Spinal cord (tissue), 10 donors: Measurements from ENCODE around the gene DPP9. TPM values are rescaled to one million over a fixed set of nuclear protein-coding genes. Genes with fewer than 3 reads are reported as not detected.
A peak's percentile ranks its signal among the peaks of the same experiment; 100 is the strongest.
"Not testable (repeated sequence)": the region's sequence is repeated elsewhere in the genome, so short reads cannot be mapped to it uniquely, and the experiment has no call there.

Experiments
- DNase-seq, 6 donors: peaks; one replicate each; pipeline versions ENCODE4 v3.0.0 to v3.0.0-alpha.2; 2013 to 2015; ENCODE audit warnings: low spot score in 6 of 6, low read depth in 4 of 6
- H3K27ac ChIP-seq: one replicate; pipeline ENCODE4 v1.5.1; 2013; ENCODE audit warnings: low read depth, low read length, control low read depth
- H3K27me3 ChIP-seq: one replicate; pipeline ENCODE4 v1.6.1; 2013; ENCODE audit warnings: low read length; ENCODE audit not compliant: control insufficient read depth, insufficient read depth
- H3K36me3 ChIP-seq: one replicate; pipeline ENCODE4 v1.6.1; 2013; ENCODE audit warnings: low read length; ENCODE audit not compliant: control insufficient read depth, insufficient read depth
- H3K4me1 ChIP-seq: one replicate; pipeline ENCODE4 v1.6.1; 2013; ENCODE audit warnings: low read length; ENCODE audit not compliant: control insufficient read depth, insufficient read depth
- H3K4me3 ChIP-seq: one replicate; pipeline ENCODE4 v1.5.1; 2013; ENCODE audit warnings: low read depth, low read length, control low read depth
- H3K9me3 ChIP-seq: one replicate; pipeline ENCODE4 v1.6.1; 2013; ENCODE audit warnings: low read length; ENCODE audit not compliant: control insufficient read depth, insufficient read depth
- WGBS: methylation state at CpG from one replicate; pipeline ENCODE4 v1.1.5; 2013; ENCODE audit warnings: missing lambda C conversion rate; ENCODE audit not compliant: insufficient coverage; 5-methylcytosine and 5-hydroxymethylcytosine counted together
- polyA plus RNA-seq, 2 donors: library from polyadenylated mRNA; unstranded; fragments of 120-200 nt; gene quantifications; one replicate each; pipeline ENCODE4 v1.2.1, GENCODE V29; 2013; ENCODE audit not compliant: insufficient read length in 2 of 2
- total RNA-seq, 2 donors: library from RNA; depleted of rRNA in 1 of 2; stranded (reverse); fragments of 120-200 nt in 1 of 2; fragments of >200 nt in 1 of 2; gene quantifications; one replicate each; pipeline versions ENCODE4 v1.2.3 to v1.2.4, GENCODE V29; 2013 to 2014
- donor health status: healthy.

The DPP9 gene
- total and polyA plus RNA-seq, 4 donors: 9.6 to 30.3 (median 17.4) TPM

DNA sequence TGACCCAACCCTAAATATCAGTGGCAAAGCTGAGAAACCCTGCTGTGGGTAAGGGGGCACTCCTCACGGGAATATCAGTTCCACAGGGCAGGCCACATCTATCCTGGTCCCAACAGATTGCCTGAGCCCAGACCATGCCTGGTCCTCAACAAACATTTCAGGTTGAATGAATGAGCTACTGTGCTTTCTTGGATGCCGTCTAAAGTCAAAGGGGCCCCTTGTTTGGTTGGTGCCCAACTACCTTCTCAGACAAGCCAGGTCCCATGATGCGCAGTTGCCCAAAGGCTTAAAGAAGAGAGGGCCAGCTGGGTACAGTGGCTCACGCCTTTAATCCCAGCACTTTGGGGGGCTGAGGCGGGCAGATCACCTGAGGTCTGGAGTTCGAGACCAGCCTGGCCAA, 2.4 kb downstream of the DPP9 start:
- DNase-seq: no peak
- H3K4me1 ChIP-seq: peaks cover 31% of the 10 kb centered on the region
- no peak overlapping the region for H3K4me3 ChIP-seq
- H3K9me3 ChIP-seq: no peaks in the 10 kb centered on the region
- no peaks in the 10 kb centered on the region for H3K27me3 ChIP-seq
- H3K27ac ChIP-seq: no peak overlapping the region
- H3K36me3 ChIP-seq: peaks cover 51% of the 10 kb centered on the region
- 76% methylated on average over 4 of the region's 6 CpGs for WGBS

DNA sequence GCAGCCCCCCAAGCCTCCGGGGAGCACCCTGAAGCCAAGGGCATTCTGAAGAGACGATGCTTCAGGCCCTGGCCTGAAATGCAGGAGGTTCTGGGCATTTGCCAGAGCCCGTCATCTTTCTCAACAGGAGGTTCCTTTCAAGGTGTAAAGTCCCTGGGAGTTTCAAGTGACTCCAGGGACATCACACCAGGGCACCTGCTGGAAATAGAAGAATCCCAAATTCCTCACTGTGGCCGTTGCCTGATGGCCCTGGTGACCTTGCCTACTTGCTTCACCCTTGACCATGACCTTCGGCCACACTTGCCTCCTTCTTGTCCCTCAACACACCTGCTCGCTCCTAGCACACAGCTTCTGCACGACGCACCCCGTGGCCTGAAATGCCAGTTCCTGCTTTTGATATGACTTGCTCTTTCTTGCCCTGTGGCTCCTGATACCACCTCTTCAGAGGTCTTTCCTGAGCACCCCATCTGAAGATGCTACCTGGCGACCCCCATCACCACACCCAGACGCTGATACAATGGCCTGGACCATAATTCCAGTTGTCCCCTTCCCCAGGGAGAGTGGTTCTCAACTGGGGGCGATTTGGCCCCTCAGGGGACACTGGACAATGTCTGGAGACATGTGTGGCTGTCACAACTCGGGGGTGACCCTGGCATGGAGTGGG, 3.5 kb downstream of the DPP9 start:
- Histone ChIP-seq H3K36me3 (peaks cover 61% of the 10 kb centered on the region), H3K27ac (no peak overlapping the region), H3K4me1 (peaks cover 29% of the 10 kb centered on the region), H3K27me3 (no peaks in the 10 kb centered on the region), H3K9me3 (no peaks in the 10 kb centered on the region), H3K4me3 (no peak overlapping the region)
- no peak for DNase-seq
- 90% methylated on average over 12 of the region's 13 CpGs for WGBS

DNA sequence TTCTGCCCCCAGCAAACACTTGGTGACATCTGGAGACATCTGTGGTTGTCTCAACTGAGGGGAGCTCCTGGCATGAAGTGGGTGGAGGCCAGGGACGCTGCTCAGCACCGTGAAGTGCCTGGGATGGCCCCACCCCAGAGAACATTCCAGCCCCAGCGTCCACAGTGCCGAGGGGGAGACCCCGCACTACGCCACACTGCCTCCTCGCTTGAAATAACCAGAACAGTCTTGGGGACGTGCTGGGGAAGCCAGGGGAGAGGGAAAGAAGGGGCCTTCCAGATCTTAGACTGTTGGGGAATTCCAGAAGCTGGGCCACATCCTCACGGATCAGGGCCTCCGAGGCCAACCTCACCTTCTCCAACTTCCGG, 4.2 kb downstream of the DPP9 start:
- peaks cover 68% of the 10 kb centered on the region for H3K36me3 ChIP-seq

DNA sequence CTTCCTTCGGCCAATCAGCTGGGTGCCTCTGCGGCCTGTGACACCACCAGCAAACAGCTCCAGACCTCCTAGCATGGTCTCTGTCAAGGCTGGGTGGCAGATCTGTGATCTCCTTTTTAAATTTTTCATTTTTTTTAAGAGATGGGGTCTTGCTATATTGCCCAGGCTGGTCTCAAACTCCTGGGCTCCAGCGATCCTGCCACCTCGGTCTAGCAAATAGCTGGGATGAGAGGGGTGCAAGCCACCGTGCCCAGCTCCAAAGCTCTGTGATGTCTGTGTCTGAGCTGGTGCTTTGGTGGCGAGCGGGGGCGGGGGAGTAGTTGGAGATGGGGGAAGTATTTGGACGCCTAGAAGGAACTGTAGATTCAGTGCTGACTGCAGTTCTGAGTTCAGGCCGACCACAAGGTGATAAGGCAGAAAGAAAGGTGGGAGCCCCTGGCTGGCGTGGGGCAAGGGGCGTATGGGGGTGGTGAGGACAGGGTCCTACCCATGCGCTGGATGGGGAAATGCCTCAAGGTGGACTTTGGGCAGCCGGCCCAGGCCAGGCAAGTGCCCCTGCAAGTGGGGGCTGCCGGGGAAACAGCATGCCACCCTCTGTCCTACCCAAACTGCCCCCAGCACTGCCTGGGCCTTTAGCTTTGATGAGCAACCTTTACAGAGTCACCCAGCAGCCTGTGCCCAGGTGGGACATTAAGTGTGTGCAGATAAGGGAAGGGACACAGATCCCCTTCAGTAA, 5.5 kb downstream of the DPP9 start:
- H3K36me3 ChIP-seq: peaks cover 80% of the 10 kb centered on the region
- DNase-seq: no peak
- H3K4me3 ChIP-seq: no peak overlapping the region
- no peak overlapping the region for H3K27ac ChIP-seq
- H3K27me3 ChIP-seq: no peaks in the 10 kb centered on the region
- no peaks in the 10 kb centered on the region for H3K9me3 ChIP-seq
- peaks cover 24% of the 10 kb centered on the region for H3K4me1 ChIP-seq
- WGBS: 96% methylated on average over 11 of the region's 15 CpGs

More for the DNA sequence above, 4.2 kb downstream of the DPP9 start:
- 92% methylated on average over 10 of the region's 11 CpGs for WGBS
- no peak overlapping the region for H3K27ac ChIP-seq
- no peak for DNase-seq
- no peaks in the 10 kb centered on the region for H3K9me3 ChIP-seq
- peaks cover 26% of the 10 kb centered on the region for H3K4me1 ChIP-seq
- no peak overlapping the region for H3K4me3 ChIP-seq
- H3K27me3 ChIP-seq: no peaks in the 10 kb centered on the region

DNA sequence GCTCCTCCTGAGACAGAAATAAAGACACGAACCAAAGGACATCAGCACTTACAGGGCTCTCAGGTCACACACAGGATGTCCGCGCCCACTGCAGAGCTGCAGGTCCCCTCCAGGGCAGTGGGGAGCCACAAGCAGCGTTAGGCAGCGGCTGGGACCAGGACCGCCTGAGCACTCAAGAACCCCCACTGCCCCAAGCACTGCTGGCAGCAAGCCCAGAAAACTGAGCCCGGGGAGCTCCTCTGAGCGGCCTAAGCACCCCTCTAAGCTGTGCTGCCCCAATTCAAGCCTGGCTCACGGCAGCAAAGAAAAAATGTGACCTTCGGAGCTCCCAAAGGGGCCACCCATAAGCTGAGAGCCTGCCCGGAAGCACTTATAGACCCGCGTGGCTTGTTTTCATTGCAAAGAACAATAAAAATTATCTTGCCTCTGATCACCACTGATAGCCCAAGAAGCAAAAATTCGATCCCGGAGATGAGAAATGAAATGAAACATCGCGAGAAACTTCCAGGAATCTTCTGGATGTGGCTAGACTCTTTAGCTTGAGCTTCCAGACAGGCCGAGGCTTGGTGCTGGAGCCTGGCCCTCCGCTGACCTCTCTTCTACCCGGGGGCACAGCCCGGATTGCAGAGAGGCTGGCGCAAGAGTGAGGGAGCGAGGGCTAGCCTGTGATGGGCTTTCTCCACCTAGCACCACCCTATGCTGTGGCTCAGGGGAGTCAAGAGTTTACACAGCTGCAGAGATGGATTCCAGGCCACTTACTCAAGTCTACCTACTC, 6.3 kb downstream of the DPP9 start:
- DNase-seq: peak in 1 of 6 donors; percentile 33
- H3K4me1 ChIP-seq: peaks cover 16% of the 10 kb centered on the region
- no peaks in the 10 kb centered on the region for H3K9me3 ChIP-seq
- no peak overlapping the region for H3K27ac ChIP-seq
- no peak overlapping the region for H3K4me3 ChIP-seq
- 76% methylated on average over 23 of the region's 23 CpGs for WGBS
- H3K36me3 ChIP-seq: peaks cover 86% of the 10 kb centered on the region
- no peaks in the 10 kb centered on the region for H3K27me3 ChIP-seq

DNA sequence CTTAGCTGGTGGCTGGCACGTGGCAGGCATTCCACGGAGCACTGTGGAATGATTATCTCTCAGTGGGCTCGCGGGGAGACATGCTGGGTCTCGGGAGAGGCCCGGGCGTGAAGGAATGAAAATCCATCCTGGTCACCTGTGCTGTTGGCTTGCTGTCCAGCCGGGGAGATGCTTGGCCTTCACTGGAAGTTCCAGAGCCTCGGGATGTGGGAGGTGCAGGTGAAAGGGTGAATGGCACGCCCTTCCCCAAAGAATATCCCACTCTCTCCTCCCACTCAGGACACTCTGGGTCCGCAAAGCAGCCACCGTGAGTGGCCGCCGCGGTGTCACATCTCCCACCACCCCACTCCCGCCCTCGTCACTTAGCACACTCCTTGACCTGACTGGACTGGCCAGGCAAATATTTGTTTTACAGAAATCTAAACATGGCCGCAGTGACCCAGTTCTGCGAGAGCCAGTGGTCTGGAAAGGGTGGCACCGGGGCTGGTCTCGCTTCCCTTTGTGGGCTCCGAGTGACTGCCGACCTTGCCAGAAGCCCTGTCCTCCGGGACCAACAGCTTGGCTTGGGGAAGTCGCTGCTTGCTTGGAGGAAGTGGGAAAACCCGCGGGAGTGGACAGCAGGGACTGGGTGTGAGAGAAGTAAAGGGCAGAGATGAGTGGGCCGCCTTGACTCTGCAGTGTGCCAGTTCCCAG, 8.0 kb downstream of the DPP9 start:
- WGBS: 92% methylated on average over 22 of the region's 28 CpGs
- peaks cover 97% of the 10 kb centered on the region for H3K36me3 ChIP-seq
- no peak for DNase-seq
- no peaks in the 10 kb centered on the region for H3K9me3 ChIP-seq
- no peak overlapping the region for H3K4me3 ChIP-seq
- no peaks in the 10 kb centered on the region for H3K4me1 ChIP-seq
- no peaks in the 10 kb centered on the region for H3K27me3 ChIP-seq
- H3K27ac ChIP-seq: no peak overlapping the region

DNA sequence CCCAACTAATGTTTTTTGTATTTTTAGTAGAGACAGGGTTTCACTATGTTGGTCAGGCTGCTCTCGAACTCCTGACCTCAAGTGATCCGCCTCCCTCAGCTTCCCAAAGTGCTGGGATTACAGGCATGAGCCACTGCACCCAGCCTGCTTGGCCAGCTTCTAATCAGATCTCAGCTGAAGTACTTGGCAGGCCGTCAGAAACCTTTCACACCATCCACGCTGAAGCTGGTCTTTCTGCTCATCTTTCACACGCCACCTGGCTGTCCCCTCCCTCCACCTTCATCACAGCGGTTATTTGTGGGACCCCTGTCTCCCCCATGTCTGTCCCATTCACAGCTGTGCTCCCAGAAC, 8.5 kb downstream of the DPP9 start:
- 100% methylated on average over 6 of the region's 6 CpGs for WGBS
- not testable (repeated sequence) for DNase-seq, H3K4me1 ChIP-seq, H3K4me3 ChIP-seq, H3K9me3 ChIP-seq, H3K27me3 ChIP-seq, H3K27ac ChIP-seq
- H3K36me3 ChIP-seq: peaks cover 97% of the 10 kb centered on the region

DNA sequence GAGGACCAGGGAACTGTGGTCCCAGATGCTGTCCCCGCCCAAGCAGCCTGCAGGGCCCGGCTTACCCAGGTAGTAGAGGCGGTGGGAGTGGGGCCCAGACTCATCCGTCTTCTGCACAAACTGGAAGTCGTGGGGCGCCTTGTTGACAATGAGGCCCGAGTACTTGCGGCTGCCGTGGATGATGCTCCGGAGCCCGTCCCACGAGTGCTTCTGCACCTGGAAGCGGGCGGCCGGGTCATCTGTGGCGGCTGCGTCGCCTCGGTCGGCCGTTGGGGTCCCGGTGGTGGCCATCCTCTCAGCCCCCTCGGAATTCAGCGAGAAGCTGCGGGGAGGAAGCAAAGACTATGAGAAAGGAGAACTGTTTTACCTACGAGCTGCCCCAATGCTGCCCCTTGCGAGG, 9.6 kb downstream of the DPP9 start:
- H3K27ac ChIP-seq: no peak overlapping the region
- H3K4me1 ChIP-seq: no peaks in the 10 kb centered on the region
- H3K27me3 ChIP-seq: no peaks in the 10 kb centered on the region
- no peaks in the 10 kb centered on the region for H3K9me3 ChIP-seq
- no peak for DNase-seq
- no peak overlapping the region for H3K4me3 ChIP-seq
- peaks cover 97% of the 10 kb centered on the region for H3K36me3 ChIP-seq
- 95% methylated on average over 27 of the region's 27 CpGs for WGBS

DNA sequence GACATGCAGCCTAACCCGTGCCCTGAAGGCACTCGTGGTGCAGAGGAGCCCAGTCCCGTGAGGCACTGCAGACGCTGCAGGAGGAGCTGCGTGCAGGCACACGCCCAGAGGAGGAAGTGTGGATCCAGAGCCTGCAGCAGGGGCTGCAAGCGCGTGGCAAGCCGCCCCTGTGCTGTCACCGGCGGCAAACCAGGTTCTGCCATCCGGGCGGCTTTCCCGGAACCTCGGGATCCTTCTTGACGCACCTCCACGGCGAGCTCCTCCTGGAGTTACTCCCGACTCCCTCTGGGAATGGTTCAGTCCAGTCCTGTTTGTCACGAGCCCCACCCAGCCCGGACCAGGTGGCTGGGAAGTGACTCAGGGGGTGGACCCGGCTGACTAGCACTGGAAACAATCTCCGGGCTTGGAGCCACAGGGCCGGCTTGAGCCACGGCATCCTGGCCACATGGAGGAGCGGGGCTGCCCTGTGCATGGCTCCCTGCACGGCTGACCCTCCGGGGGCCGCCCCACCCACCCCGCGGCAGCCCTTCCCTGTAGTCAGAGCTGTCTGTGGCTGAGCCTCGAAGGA, 10.2 kb downstream of the DPP9 start:
- H3K9me3 ChIP-seq: no peaks in the 10 kb centered on the region
- no peak for DNase-seq
- WGBS: 95% methylated on average over 32 of the region's 32 CpGs
- H3K4me3 ChIP-seq: no peak overlapping the region
- no peak overlapping the region for H3K27ac ChIP-seq
- no peaks in the 10 kb centered on the region for H3K4me1 ChIP-seq
- peaks cover 94% of the 10 kb centered on the region for H3K36me3 ChIP-seq
- H3K27me3 ChIP-seq: no peaks in the 10 kb centered on the region
